ENCODE measurements around the gene ZNF366.

Gene ZNF366

GRCh38 chr5:72402959-72403628 lies 104.1 kb downstream of the ZNF366 start:
- no peak for DNase-seq (ENCODE audit: low read depth)

- no peak for DNase-seq (ENCODE audit: low read depth)
Observed at GRCh38 chr5:72402381-72402890, 104.8 kb downstream of the ZNF366 start.

GRCh38 chr5:72400950-72401349 lies 106.3 kb downstream of the ZNF366 start:
- DNase-seq (ENCODE audit: low read depth), result no peak

DNA sequence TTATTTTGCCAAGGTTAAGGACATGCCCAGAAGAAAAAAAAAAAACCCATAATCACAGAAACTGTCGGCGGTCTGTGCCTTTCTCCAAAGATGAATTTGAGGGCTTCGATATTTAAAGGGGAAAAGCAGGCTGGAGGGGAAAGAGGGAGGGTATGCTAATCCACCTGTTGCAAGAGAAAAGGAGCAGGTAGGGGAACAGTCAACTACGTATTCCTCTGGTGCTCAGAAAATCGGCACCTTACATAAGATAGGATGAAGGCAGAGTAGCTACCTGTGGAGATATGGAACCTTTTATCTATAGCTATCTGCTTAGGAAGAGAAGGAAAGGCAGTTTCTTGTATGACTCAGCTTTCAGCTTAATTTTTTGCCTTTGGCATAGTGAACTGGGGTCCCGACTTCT lies 109.4 kb downstream of the ZNF366 start:
- DNase-seq (ENCODE audit: low read depth), result no peak

DNA sequence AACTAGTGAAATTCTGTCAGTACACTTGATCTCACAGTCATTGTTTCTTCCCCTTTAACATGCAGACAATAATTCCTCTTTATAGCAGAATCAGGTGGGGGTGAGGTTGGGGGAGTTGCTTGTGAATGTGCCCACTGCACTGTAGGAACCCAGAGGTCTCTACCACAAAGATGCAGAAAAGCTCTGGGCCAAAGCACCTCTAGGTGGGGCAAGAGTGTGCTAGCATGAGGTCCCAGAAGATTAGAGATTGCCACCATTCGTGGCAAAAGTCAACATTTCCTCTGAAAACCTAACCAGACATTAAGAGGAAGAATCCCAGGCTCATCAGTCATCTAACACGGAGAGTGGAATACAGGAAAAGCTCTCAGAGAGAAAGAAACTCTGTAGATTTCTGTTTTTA lies 112.5 kb downstream of the ZNF366 start:
- no peak for DNase-seq (ENCODE audit: low read depth)

GRCh38 chr5:72393052-72393451 lies 114.2 kb downstream of the ZNF366 start:
- no peak for DNase-seq (ENCODE audit: low read depth)

Data from activated T-cell treated with anti-CD3 and anti-CD28 coated beads for 1 hour (primary cell).